PC-3 (cell line): Measurements from ENCODE around the gene HNRNPLL. TPM values are rescaled to one million over a fixed set of nuclear protein-coding genes. Genes with fewer than 3 reads are reported as not detected.

Experiments used
- ATAC-seq: fragments of 200-7000 bp; cut with Tn5 transposase; 2 replicates; pipeline ENCODE4 v1.9.1; 2020; ENCODE audit warnings: mild to moderate bottlenecking, moderate library complexity
- BruUV-seq: library from RNA; stranded (reverse); fragments of 400-500 nt; replicated peaks from 2 replicates; lab custom pipeline; 2021; lab: Mats Ljungman, UMichigan
- CTCF ChIA-PET: fragments of 300-600 bp; sonication (Branson Sonifier 250); formaldehyde crosslinking; loops from one replicate; lab custom pipeline; 2022; ENCODE audit warnings: antibody characterized with exemption; lab: Charles Lee
- POLR2A ChIA-PET: fragments of 300-600 bp; sonication (Branson Sonifier 250); formaldehyde crosslinking; loops from one replicate; lab custom pipeline; 2022; ENCODE audit warnings: antibody characterized with exemption; ENCODE audit not compliant: unreplicated experiment; lab: Charles Lee
- DNase-seq: peaks from one replicate; pipeline ENCODE4 v3.0.0-alpha.2; 2015
- H2AFZ ChIP-seq: fragments of 300-600 bp; sonication (generic); 2 replicates; pipeline ENCODE4 v1.6.0; 2016; ENCODE audit warnings: antibody characterized with exemption, low read length
- H3F3A ChIP-seq: fragments of 300-600 bp; sonication (generic); one replicate; pipeline ENCODE4 v1.6.0; 2017; ENCODE audit warnings: antibody characterized with exemption, low read length, control low read depth, mild to moderate bottlenecking; ENCODE audit not compliant: unreplicated experiment
- H3K27ac ChIP-seq: fragments of 300-600 bp; sonication (generic); 2 replicates; pipeline ENCODE4 v1.5.1; 2016; ENCODE audit warnings: mild to moderate bottlenecking, low read length
- H3K27me3 ChIP-seq: fragments of 300-600 bp; sonication (generic); 2 replicates; pipeline ENCODE4 v1.6.1; 2016; ENCODE audit warnings: low read length, mixed read lengths
- H3K36me3 ChIP-seq: fragments of 300-600 bp; sonication (generic); 2 replicates; pipeline ENCODE4 v1.6.1; 2016; ENCODE audit warnings: low read depth, mixed run types, low read length, mixed read lengths
- H3K4me1 ChIP-seq: fragments of 300-600 bp; sonication (generic); 2 replicates; pipeline ENCODE4 v1.5.1; 2016; ENCODE audit warnings: low read length; ENCODE audit not compliant: insufficient read depth
- H3K4me2 ChIP-seq: fragments of 300-600 bp; sonication (generic); 2 replicates; pipeline ENCODE4 v1.6.0; 2016; ENCODE audit warnings: low read length
- H3K4me3 ChIP-seq: fragments of 300-600 bp; sonication (generic); 2 replicates; pipeline ENCODE4 v1.5.1; 2016; ENCODE audit warnings: mild to moderate bottlenecking, low read length, mixed read lengths
- H3K79me2 ChIP-seq: fragments of 300-600 bp; sonication (generic); 2 replicates; pipeline ENCODE4 v1.6.1; 2017; ENCODE audit warnings: low read length, mixed read lengths
- H3K9ac ChIP-seq: fragments of 300-600 bp; sonication (generic); 2 replicates; pipeline ENCODE4 v1.6.0; 2016; ENCODE audit warnings: mild to moderate bottlenecking, low read length
- H3K9me2 ChIP-seq: fragments of 300-600 bp; sonication (generic); replicated peaks from 2 replicates; pipeline ENCODE4 v1.6.1; 2016; ENCODE audit warnings: mixed run types, low read length, mixed read lengths
- H3K9me3 ChIP-seq: fragments of 300-600 bp; sonication (generic); 2 replicates; pipeline ENCODE4 v1.6.1; 2016; ENCODE audit warnings: low read length, mixed read lengths
- H4K20me1 ChIP-seq: fragments of 300-600 bp; sonication (generic); 2 replicates; pipeline ENCODE4 v1.6.1; 2016; ENCODE audit warnings: low read length, mixed read lengths
- EZH2 ChIP-seq: fragments of 300-600 bp; sonication (generic); IDR thresholded peaks from one replicate; pipeline ENCODE4 v1.6.1; 2017; ENCODE audit warnings: antibody characterized with exemption, mild to moderate bottlenecking, low read length; ENCODE audit not compliant: unreplicated experiment
- EZH2phosphoT487 ChIP-seq: fragments of 300-600 bp; sonication (generic); IDR thresholded peaks from 2 replicates; pipeline ENCODE4 v1.6.1; 2018; ENCODE audit warnings: mild to moderate bottlenecking, antibody characterized with exemption, low read length, borderline replicate concordance
- intact Hi-C: fragments of 100-400 bp; cut with micrococcal nuclease; formaldehyde crosslinking; loops from 2 replicates; pipeline ENCODE4 v1.9.0; 2023
- total RNA-seq: library from RNA; depleted of rRNA; stranded (reverse); fragments of >200 nt; gene quantifications from 2 replicates; pipeline ENCODE4 v1.2.3, GENCODE V29; 2014
- TF ChIP-seq, protein P1 (sequence below): fragments of 300-600 bp; sonication (generic); conservative IDR thresholded peaks from 2 replicates; pipeline ENCODE4 v1.5.1; 2017; ENCODE audit warnings: antibody characterized with exemption, low read depth, mild to moderate bottlenecking, low read length

Gene HNRNPLL
- total RNA-seq, 1 experiment from 2014 or later: 30.1 TPM

DNA sequence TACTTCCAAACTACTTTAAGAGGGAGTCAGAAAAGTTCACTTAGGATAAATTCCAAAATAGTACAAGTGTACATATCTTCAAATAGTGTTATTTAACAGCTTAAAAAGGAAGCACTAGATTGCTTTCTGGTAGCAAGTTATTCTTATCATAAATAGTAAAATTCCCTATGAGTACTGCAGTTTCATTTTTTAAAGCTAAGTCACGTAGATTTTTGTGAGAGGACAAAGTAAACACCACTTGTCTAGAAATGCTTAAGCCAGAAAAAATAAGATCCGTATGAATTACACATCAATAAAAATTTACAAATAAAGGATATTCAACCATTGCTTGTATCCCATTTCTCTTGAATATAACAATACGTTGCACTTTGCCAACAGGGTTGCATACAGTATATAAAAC, 19.2 kb downstream of the HNRNPLL start:
- H3K9ac ChIP-seq: no peak overlapping the region

GRCh38 chr2:38581193-38582147, 21.3 kb downstream of the HNRNPLL start:
- Histone ChIP-seq H3K79me2 (peaks cover 4% of the 10 kb centered on the region; the same call in 1 of the 2 replicates), H3K4me2 (no peak overlapping the region), H3K9ac (no peak overlapping the region), H3K27ac (no peak overlapping the region), H3K9me3 (no peaks in the 10 kb centered on the region), H3K4me3 (no peak overlapping the region), H3K4me1 (peaks cover 16% of the 10 kb centered on the region), H3F3A (peaks cover 3% of the 10 kb centered on the region), H3K9me2 (no peaks in the 10 kb centered on the region), H3K27me3 (no peaks in the 10 kb centered on the region), H4K20me1 (no peaks in the 10 kb centered on the region), H2AFZ (no peak overlapping the region), H3K36me3 (peaks cover 11% of the 10 kb centered on the region)
- ChIA-PET CTCF (interaction anchor here (0.6 to 1.5 kb wide), 15 partner anchors 9 to 266 kb away, joined by 3 to 15 read pairs (median 4); partner anchors contain the start of gene HNRNPLL), POLR2A (interaction anchor here (0.9 kb wide), 1 partner anchor 170 kb away, joined by 3 read pairs; the partner anchor contains the start of gene SRSF7)
- intact Hi-C loops: loop anchor here (1.0 to 5.0 kb wide), 5 partner anchors 11 to 264 kb away; no protein-coding TSS in a partner anchor
- no TSS peak for BruUV-seq
- TF ChIP-seq, protein P1, sequence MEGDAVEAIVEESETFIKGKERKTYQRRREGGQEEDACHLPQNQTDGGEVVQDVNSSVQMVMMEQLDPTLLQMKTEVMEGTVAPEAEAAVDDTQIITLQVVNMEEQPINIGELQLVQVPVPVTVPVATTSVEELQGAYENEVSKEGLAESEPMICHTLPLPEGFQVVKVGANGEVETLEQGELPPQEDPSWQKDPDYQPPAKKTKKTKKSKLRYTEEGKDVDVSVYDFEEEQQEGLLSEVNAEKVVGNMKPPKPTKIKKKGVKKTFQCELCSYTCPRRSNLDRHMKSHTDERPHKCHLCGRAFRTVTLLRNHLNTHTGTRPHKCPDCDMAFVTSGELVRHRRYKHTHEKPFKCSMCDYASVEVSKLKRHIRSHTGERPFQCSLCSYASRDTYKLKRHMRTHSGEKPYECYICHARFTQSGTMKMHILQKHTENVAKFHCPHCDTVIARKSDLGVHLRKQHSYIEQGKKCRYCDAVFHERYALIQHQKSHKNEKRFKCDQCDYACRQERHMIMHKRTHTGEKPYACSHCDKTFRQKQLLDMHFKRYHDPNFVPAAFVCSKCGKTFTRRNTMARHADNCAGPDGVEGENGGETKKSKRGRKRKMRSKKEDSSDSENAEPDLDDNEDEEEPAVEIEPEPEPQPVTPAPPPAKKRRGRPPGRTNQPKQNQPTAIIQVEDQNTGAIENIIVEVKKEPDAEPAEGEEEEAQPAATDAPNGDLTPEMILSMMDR: peak; percentile 82
- TF ChIP-seq EZH2: no peak
- ATAC-seq (peak; percentile 74), DNase-seq (peak; percentile 86)

More for the DNA sequence above, 19.2 kb downstream of the HNRNPLL start:
- peaks cover 3% of the 10 kb centered on the region for H3F3A ChIP-seq
- no peak for ATAC-seq
- H3K27ac ChIP-seq: no peak overlapping the region
- intact Hi-C loops: loop anchor here (5.0 kb wide), 1 partner anchor 266 kb away; no protein-coding TSS in a partner anchor
- H2AFZ ChIP-seq: no peak overlapping the region
- peaks cover 11% of the 10 kb centered on the region for H3K36me3 ChIP-seq
- no peak overlapping the region for H3K4me3 ChIP-seq
- peaks cover 21% of the 10 kb centered on the region; the same call in 1 of the 2 replicates for H3K79me2 ChIP-seq
- no peaks in the 10 kb centered on the region for H3K9me3 ChIP-seq
- no peak overlapping the region for H3K4me2 ChIP-seq
- no TSS peak for BruUV-seq
- H3K9me2 ChIP-seq: no peaks in the 10 kb centered on the region
- H3K4me1 ChIP-seq: peaks cover 14% of the 10 kb centered on the region
- H3K27me3 ChIP-seq: no peaks in the 10 kb centered on the region
- no peaks in the 10 kb centered on the region for H4K20me1 ChIP-seq
- no peak for DNase-seq
- ChIA-PET POLR2A (no interaction called here), CTCF (no interaction called here)
- TF ChIP-seq EZH2phosphoT487: no peak

DNA sequence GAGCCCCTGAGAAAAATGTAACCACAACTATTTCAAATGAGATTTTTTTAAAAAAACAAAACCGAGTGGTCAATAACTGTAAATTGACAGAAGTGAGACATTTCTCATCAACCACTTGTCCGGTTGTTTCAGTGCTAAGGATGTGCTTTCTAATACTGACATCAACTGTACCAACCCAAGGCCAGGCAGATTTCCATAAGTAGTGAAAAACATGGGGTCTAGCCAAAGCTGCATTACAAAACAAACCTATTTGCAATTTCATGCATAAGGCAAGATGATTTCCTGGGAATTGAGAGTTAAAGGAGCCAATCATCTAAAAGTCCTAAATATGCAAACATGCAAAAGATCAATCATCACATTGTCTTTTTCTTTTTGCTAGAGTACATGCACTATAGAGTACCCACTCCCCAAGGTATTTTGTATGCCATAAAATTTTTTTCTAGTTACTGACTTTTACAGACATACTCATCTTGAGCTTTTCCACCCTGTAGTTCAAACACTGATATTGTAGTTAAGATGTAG, 22.6 kb downstream of the HNRNPLL start:
- H3K9me3 ChIP-seq: no peaks in the 10 kb centered on the region
- intact Hi-C loops: loop anchor here (2.0 to 5.0 kb wide), 2 partner anchors 43 to 263 kb away; no protein-coding TSS in a partner anchor
- ChIA-PET CTCF (no interaction called here), POLR2A (no interaction called here)
- H2AFZ ChIP-seq: no peak overlapping the region
- no peaks in the 10 kb centered on the region for H4K20me1 ChIP-seq
- no peak overlapping the region for H3K4me2 ChIP-seq
- no peaks in the 10 kb centered on the region for H3K9me2 ChIP-seq
- peaks cover 16% of the 10 kb centered on the region for H3K4me1 ChIP-seq
- H3K27me3 ChIP-seq: no peaks in the 10 kb centered on the region
- no TSS peak for BruUV-seq
- no peak for ATAC-seq
- H3K36me3 ChIP-seq: peaks cover 9% of the 10 kb centered on the region
- no peak overlapping the region for H3K27ac ChIP-seq
- H3K79me2 ChIP-seq: no peaks in the 10 kb centered on the region
- no peak overlapping the region for H3K9ac ChIP-seq
- no peak for TF ChIP-seq EZH2
- no peak for TF ChIP-seq EZH2phosphoT487
- TF ChIP-seq, protein P1: no peak
- no peak for DNase-seq
- peaks cover 3% of the 10 kb centered on the region for H3F3A ChIP-seq
- H3K4me3 ChIP-seq: no peak overlapping the region
